IPS DF 19.7 (cell line): Measurements from ENCODE around the gene TCOF1.
"Not testable (repeated sequence)": the region's sequence is repeated elsewhere in the genome, so short reads cannot be mapped to it uniquely, and the experiment has no call there.

Source experiments
- DNase-seq: peaks from one replicate; pipeline ENCODE4 v3.0.0-alpha.2; 2013; ENCODE audit warnings: low read depth, low spot score

TCOF1 gene

DNA sequence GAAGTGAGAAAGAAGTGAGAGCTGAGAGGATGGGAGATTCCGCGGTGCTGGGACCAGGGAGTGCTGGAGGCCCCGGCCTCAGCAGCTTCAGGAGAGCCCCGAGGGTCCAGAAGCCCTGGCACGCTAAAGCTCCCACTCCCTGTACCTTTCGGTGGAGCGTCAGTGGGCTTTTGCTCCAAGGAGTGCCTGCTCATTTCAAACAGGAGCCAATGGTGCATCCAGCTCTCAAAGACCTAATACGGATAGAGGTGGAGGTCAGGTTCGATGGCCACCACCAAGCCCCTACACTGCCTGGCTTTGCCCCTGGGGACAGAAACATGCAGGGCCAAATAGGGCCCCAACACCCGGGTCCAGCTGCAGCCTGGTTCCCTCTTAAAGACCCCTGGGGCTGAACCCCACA lies 47.0 kb downstream of the TCOF1 start:
- no peak for DNase-seq

DNA sequence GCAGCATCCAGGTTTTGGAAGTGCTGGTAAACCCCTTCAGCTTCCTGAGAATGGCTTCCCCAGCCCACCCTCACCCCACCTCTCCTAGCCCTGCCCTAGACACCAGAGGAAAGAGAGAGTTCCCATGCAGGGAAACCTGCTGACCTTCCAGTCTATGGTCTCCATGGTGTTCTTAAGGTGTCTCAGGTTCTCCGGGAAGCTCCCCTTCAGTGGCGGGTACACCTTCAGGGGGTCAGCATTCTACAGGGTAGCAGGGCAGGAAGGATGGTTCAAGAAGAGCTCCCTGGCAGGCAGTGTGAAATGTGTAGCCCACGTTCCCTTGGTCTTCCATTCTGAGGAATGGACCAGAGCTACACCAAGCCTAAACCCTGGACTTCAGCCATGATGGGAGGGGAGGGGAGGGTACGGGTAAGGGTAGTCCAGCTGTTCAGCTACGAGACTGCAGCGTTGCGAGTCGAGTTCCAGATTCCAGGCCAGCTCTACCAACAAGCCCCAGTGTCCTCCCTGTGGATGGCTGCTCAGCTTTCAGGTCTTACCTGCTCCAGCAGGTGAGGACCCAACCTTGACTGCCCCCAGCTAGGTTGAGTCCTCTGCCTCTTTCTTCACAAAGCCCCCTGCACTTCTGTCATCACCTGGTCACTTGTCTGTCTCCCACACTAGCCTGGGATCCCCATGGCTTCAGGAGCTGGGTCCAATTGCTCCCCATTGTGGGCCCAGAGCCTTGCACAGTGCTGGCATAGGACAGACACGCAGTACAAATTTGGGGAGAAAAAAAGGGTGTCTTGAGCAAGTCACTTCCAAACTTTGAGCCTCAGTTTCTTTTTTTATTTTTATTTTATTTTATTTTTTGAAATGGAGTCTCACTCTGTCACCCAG lies 47.7 kb downstream of the TCOF1 start:
- no peak for DNase-seq

DNA sequence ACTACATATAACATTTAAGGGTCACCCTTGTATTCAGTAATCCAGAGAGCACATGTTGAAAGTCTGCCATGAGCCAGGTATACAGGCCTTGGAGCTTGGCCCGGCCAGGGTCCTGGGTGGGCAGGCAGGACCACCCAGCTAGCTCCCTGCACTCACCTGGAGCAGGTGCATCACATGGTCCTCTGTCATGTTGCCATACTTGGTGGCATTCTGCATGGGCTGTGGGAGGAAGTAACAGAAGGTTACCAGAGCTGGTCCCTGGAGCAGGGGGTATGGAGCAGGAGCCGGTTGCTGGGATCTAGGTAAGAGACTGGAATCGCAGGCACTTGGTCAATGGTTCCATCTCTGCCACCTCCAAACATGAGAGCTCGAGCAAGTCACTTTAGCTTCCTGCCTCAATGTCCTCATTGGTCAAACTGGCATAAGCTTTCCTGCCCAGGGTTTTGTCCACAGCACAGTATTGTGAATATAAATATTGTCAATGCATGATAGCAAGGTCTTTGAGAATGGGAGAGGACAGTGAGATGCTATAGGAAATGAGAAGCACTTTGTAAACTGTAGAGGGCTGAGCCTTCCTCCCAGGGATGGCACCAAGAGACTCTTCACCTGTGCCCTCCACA lies 48.7 kb downstream of the TCOF1 start:
- no peak for DNase-seq

DNA sequence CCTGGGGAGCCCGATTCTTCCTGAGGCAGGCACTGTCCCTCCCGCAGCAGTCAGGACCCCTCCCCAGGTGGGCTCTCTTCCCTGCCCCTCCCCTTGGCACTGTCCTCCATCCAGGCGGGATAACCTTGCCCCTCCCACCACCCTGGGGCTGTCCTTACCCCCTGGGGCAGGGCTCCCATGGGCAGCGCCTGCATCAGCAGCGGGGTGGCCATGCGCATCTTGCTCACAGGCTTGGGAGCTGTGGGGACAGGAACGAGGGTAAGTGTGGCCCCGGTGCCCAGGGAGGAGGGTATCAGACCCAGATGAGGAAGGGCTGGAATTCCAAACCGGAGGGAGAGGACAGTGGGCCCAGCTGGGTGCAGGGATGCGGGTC lies 49.2 kb downstream of the TCOF1 start:
- DNase-seq, result no peak

DNA sequence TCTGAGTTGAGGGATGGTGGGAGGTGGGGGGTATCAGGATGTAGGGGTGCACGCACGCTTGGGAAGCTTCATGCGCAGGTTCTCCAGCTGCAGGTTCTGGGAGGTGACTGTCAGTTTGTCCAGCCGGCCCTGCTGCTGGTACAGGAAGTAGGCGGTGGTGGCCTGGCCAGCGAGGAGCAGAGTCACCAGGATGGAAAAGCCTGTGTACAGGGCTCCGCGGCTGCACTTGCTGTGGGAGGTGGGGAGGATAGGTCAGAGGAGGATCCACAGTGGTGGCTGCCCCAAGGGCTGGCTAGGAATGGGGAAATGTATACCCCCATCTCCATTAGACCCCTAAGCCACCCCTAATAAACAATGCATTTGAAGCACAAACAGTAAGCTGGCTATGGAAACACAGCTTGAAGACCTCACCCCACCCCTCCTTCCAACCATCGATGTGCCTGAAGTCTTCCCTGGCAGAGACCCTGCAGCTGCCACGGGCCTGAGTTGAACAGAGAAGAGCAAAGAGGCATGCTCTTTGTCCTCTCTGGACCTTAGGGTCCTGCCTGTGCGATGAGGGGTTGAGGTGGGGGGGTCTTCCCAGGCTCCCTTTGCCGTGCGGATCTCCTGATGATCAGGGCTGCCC lies 49.7 kb downstream of the TCOF1 start:
- no peak for DNase-seq

DNA sequence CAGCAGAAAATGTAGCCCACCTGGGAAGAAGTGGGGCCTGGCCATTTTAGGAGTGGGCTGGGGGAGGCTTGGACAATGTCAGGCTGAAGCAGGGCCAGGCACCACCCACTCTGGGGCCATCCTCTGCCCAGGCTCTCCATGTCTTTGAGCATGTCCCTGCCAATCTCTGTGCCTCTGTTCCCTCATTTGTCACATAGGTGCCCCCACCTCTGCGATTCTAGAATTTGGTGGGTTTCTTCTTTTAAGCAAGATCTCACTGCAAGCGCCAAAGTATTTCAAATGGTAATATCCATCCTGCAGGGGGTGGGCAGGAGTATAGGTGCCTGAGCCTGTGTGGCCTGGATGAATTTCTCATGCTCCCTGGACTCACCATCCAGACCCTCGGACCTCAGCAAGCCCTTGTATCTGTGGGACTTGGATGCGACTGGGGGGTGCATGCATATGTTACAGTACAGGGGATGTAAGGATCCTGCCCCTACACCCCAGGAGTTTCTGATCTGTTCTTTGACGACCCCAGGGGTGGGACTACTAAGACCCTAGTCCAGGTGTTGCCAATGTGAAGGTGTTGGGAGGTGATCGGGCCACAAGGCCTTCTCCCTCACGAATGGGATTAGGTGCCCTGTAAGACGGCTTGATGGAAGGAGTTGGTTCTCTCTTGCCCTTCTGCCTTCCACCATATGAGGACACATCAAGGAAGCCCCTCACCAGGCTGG lies 50.9 kb downstream of the TCOF1 start:
- DNase-seq, result no peak

DNA sequence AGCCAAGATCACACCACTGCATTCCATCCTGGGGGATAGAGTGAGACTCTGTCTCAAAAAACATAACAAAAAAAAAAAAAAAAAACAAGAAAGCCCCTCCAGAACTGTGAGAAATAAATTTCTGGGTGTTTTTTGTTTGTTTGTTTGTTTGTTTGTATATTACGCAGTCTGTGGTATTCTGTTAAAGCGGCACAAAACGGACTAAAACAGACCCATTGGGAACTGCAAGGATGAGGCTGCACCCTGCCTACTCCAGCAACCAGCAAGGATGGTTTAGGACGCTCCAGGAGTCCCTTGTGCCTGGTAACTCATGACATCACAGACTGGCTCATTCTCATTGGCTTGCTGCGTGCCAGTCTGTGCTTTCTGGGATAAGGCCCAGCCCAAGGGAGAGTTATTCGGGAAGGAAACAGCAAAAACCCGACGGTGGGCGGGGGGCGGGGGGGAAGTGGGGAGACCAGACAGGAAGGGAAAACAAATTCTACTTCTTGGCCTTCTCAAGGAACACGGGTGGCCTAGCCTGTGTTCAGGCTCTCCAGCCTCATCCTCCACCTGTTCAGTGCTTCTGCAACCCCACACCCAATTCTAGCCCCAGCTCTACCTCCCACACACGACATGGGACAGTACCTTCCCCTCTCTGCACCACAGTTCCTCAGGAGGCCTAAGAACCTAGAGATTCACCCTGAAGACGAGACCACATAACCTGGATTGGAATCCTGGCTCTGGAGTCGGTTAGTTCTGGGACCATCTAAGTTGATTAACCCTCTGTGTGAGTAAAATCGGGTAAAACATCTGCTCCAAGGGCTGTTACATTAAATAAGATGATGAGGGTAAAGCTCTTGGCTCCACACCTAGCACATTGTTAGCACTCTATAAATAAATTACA lies 52.4 kb downstream of the TCOF1 start:
- peak; percentile 88 for DNase-seq

DNA sequence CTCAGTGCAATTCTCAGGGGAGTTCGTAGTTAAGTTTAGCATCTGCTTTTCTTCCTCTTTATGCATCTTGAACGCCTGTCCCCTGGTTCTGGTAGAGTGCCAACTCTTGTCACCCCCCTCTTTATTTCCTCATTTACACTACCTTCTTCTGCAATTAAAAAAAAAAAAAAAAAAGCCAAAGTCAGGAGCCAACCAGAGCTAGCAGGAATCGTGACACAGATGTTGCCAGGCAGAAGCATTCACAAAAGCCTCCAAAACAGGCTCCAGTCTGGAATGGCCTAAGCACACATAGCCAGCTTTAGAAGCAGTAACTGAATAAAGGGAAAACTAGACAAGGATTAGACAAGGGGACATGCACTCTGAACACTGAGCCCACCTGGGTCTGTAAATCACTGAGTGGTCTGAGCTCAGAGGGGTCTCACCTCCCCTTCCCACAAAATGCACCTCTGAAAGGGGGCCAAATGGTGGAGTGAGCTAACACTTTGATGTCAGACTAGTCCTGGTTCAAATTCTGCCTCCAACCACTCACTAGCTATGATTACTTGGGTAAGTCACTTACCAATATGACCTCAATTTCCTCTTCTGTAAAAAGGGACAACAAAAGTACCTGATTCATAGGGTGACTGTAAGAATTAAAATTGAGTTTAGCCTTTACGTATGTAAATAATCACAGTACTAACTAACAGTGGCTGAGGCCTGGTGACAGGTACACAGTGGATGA lies 53.2 kb downstream of the TCOF1 start:
- DNase-seq, result no peak

DNA sequence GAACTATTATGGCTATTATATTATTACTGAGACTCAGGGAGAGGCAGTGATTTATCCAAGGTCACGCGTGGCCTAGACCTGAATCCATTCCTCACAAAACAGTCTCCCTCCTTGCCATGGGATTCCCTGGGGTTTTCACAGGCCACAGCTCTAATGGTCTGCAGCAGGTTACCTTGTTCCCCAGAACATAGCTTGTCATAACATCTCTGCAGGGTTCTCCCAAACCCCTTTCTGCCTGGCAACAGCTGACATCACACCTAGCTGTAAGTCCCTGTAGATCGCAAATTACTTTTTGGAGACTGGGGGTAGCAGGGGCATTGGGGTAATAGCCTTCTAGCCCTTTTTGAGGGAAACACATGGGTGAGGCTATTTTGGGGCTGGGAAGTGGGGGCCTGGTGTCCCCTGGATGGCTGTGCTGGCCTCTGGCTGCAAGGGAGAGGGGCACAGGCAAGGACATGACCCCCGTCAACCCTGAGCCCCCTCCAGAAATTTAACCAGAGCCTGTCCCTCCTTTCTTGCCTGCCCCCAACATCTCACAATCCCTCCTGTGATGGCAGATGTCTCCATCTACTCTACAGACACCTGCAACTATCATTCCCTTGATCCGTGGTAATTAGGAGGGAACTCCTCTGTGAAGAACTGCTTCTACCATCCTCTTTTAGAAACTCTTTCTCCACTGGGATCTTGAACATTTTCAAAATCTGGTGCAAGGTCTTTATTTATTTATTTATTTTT lies 53.9 kb downstream of the TCOF1 start:
- DNase-seq, result no peak

DNA sequence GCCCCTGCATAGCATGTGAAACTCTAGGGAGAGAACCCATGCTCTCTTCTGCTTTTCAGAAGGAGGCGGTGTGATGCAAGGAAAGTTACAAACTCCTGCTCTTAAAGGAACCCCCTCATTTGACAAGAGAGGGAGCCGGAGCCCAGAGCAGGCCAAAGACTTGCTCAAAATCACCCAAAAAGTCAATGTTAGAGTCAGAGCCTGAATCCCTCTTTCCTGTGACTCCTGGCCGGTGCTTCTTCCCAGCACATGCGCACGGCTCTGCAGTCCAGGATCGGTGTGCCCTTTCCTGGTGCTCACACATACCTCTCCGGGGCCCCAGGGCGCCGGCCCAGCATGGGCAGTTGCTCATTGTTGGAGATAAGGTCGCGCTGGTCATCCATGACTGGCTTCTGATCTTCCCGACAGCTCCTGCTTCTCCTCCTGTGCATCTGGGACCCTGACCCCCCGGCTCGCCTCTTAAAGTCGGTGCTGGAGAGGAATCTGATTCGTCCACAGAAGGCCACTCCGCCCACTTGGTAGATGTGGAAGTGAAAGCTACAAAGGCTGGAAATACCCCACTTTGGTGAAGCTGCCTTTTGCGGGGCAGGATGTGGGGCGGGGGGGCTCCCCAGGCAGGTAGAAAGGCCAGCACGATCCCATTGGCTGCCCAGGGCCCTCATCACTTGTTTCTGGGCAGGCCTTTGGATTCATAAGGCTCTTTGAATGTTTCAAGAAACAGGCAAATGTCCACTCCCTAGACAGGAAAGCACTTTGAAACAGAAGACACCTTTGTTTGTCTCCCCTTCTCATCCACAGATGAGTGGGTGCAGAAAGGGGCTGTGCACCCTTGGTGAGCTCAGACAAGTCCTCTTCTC lies 55.0 kb downstream of the TCOF1 start, which contains the start of gene CD74:
Gene CD74 (minus strand): TSS at position 592 of the 857 bp plus-strand sequence. CDS start 161 bp downstream, at position 431.
- DNase-seq, result no peak

DNA sequence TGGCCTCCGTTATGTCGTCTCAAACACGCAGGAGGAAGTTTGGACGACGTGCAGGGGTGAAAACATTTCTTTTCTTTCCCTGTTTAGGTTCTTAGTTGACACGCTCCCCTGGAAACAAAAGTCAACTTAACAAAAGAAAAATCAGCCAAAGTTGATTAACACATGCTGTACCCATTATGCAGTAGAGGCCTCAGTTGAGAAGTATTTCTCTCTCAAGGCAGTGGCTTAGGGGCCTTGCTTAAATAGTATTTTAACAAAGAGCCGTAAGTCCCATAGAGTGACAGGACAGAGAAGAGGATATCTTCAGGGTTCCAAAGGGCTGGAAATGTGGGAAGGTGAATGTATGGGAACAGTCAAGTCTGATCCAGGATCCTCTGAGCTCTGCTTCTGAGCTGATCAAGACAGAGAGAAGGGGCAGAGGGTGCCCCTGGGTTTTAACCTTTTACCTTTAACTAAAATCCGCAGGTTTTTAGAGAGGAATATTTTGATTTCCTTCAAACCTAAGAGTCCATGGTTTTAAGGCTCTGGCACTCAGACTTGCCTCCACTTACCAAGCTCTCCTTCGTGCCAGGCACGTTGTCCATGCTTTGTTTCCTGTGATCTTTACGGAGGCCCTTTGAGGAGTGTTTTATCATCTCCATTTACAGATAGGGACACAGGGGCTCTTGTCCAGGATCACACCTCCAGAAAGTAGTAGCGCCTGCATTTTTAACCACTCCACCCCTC lies 55.8 kb downstream of the TCOF1 start:
- no peak for DNase-seq

DNA sequence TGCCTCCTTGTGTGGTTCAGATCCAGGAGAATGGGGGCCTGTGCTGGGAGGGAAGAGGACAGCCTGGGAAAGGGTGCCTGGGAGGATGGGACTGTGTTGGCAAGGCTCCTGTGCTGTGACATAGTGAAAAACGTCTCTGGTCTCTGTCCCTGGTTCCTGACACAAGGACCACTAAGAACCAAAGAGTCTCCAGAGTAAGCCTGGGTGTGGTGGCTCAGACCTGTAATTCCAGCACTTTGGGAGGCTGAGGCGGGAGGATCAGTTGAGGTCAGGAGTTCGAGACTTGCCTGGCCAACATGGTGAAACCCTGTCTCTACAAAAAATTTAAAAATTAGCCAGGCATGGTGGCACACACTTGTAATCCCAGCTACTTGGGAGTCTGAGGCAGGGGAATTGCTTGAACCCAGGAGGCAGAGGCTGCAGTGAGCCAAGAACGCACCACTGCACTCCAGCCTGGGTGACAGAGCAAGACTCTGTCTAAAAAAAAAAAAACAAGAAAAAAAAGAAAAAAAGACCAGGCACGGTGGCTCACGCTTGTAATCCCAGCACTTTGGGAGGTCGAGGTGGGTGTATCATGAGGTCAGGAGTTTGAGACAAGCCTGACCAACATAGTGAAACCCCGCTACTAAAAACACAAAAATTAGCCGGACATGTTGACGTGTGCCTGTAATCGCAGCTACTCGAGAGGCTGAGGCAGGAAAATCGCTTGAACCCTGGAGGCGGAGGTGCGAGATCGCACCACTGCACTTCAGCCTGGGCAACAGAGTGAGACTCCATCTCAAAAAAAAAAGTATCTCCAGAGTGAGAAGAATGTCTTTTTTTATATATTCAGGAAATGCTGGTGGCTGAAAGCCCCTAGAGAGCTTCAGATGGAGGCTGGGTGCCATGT lies 56.6 kb downstream of the TCOF1 start:
- not testable (repeated sequence) for DNase-seq

DNA sequence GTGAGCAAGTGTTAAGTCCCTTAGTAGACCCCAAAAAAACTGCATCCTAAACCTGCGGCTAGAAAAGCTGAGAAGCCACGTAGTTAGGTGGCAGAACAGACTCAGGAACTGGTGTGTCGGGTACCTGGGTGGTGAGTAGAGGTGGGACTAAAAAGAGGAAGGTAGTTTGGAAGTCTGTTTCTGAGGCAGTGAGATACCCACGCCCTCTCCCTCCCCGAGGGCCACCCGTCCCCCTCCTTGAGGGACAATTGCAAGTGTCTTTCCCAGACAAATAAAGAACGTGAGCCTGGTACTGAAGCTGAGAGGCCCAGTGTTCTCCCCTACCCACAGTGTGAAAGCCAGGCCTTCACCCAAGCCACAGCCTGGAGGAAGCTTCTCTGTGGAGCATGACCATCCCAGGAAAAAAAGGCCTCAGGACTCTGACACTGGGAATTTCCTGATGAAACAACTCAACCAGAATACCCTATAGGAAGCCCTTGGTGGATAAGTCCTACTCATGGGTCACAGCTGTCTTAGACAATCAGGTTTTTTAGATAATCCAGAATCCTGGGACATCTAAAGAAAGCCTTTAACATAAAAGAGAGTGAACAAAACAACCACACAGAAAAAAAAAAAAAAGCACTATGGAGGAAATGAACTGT lies 62.3 kb downstream of the TCOF1 start:
- DNase-seq, result no peak

DNA sequence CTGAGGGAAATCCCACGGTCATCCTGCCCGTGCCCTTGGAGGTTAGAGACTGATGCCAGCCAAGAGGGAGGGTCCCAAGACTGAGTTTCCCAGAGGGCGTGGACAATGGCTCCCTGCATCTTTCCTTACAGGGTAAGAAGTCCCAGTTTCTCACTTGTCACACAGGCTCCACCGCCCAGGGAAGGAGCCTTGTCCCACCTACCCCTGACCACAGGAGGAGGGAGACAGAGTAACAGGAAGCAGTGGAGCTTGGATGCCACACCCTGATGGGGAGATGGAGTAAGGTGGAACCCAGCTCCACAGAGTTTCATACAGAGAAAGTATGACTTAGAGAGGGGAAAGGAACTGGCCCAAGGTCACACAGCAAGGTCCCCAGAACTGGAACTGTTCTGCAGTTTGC lies 64.6 kb downstream of the TCOF1 start:
- no peak for DNase-seq

DNA sequence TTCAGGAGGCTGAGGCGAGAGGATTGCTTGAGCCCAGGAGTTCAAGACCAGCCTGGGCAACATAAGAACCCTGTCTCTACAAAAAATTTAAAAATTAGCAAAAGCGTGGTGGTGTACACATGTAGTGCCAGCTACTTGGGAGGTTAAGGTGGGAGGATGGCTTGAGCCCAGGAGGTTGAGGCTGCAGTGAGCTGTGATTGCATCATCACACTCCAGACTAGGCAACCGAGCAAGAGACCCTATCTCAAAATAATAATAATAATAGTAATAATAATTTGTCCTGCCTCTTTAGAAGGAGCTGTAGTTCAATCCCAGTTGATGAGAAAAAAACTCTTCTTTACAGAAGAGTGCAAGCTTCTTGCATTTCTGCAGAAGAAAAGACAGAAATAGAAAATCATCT lies 65.3 kb downstream of the TCOF1 start:
- no peak for DNase-seq

DNA sequence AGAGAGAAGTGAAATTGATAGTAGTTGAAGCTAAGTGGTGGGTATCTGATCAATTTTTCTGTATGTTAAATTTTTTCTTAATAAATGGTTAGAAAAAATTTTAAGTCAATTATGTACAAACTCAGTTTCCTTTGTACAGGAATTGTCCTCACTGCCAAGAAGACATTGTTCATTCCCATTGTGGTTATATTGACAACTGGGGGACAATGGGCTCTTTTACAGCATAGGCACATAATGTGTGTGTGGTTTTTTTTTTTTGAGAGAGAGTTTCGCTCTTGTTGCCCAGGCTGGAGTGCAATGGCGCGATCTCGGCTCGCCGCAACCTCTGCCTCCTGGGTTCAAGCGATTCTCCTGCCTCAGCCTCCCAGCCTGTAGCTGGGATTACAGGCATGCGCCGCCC lies 68.7 kb downstream of the TCOF1 start:
- not testable (repeated sequence) for DNase-seq
